B cell (primary cell): Measurements from ENCODE around the gene ETDB. TPM values are rescaled to one million over a fixed set of nuclear protein-coding genes. Genes with fewer than 3 reads are reported as not detected.
A peak's percentile ranks its signal among the peaks of the same experiment; 100 is the strongest.

Source experiments
- ATAC-seq: fragments of 200-7000 bp; cut with Tn5 transposase; one replicate; pipeline ENCODE4 v1.10.0; 2021; ENCODE audit warnings: low read depth, mild to moderate bottlenecking, moderate number of reproducible peaks, moderate library complexity
- CTCF ChIA-PET: fragments of 350-600 bp; sonication (Branson Sonifier 250); formaldehyde crosslinking; loops from one replicate; lab custom pipeline; 2021; ENCODE audit warnings: antibody characterized with exemption, inconsistent platforms; lab: Charles Lee
- POLR2A ChIA-PET: fragments of 350-600 bp; sonication (Branson Sonifier 250); formaldehyde crosslinking; loops from one replicate; lab custom pipeline; 2021; ENCODE audit warnings: antibody characterized with exemption; lab: Charles Lee
- DNase-seq: peaks from one replicate; pipeline ENCODE4 v3.0.0; 2013
- H2AFZ ChIP-seq: 2 replicates; pipeline ENCODE4 v1.6.1; 2012; ENCODE audit warnings: mild to moderate bottlenecking, low read depth, low read length; ENCODE audit not compliant: insufficient read depth, poor library complexity, severe bottlenecking
- H3K27ac ChIP-seq, 2 donors: 1 replicate in 1 of 2; 2 replicates in 1 of 2; pipeline ENCODE4 v1.5.1; 2012 to 2013; ENCODE audit warnings: low read length in 2 of 2, mild to moderate bottlenecking in 2 of 2, moderate library complexity in 1 of 2
- H3K27me3 ChIP-seq, 4 experiments: fragments of 200-600 bp in 1 of 4; sonication (generic) in 1 of 4; replicated peaks in 1 of 4; 1 replicate in 2 of 4; 2 replicates in 2 of 4; pipeline versions ENCODE4 v1.6.1 to v1.7.0; 2013 to 2016; ENCODE audit warnings: low read length in 3 of 4, mild to moderate bottlenecking in 2 of 4, mixed read lengths in 1 of 4, moderate library complexity in 1 of 4; ENCODE audit not compliant: insufficient read depth in 4 of 4, control insufficient read depth in 3 of 4; ENCODE audit errors: control extremely low read depth in 1 of 4
- H3K36me3 ChIP-seq, 2 experiments: replicated peaks in 1 of 2; 1 replicate in 1 of 2; 2 replicates in 1 of 2; pipeline versions ENCODE4 v1.6.1 to v1.7.1; 2013; ENCODE audit warnings: low read length in 1 of 2; ENCODE audit not compliant: insufficient read depth in 2 of 2, control insufficient read depth in 1 of 2; ENCODE audit errors: control extremely low read depth in 1 of 2, extremely low read depth in 1 of 2
- H3K4me1 ChIP-seq, 2 donors: fragments of 200-600 bp in 1 of 2; sonication (generic) in 1 of 2; 1 replicate in 1 of 2; 2 replicates in 1 of 2; pipeline versions ENCODE4 v1.5.1 to v1.6.1; 2013 to 2017; ENCODE audit warnings: low read length in 2 of 2; ENCODE audit not compliant: control insufficient read depth in 2 of 2, insufficient read depth in 2 of 2
- H3K4me2 ChIP-seq: replicated peaks from 2 replicates; pipeline ENCODE3; 2012; ENCODE audit warnings: mild to moderate bottlenecking, low read depth, low read length; ENCODE audit not compliant: poor library complexity, severe bottlenecking
- H3K4me3 ChIP-seq, 5 experiments: fragments of 200-600 bp in 1 of 5; sonication (generic) in 1 of 5; 1 replicate in 3 of 5; 2 replicates in 2 of 5; pipeline versions ENCODE4 v1.5.1 to v1.7.0; 2011 to 2016; ENCODE audit warnings: low read length in 4 of 5, mild to moderate bottlenecking in 4 of 5, low read depth in 2 of 5, control low read depth in 1 of 5, moderate library complexity in 1 of 5; ENCODE audit not compliant: insufficient read depth in 1 of 5; ENCODE audit errors: control extremely low read depth in 1 of 5, extremely low read depth in 1 of 5
- H3K79me2 ChIP-seq: fragments of 200-600 bp; sonication (generic); one replicate; pipeline ENCODE4 v1.6.0; 2016; ENCODE audit warnings: low read length; ENCODE audit not compliant: control insufficient read depth, insufficient read depth
- H3K9ac ChIP-seq: fragments of 200-600 bp; sonication (generic); 2 replicates; pipeline ENCODE4 v1.6.1; 2017; ENCODE audit warnings: mild to moderate bottlenecking, low read length, moderate library complexity
- H3K9me3 ChIP-seq, 3 donors: one replicate each; pipeline versions ENCODE4 v1.6.1 to v1.7.1; 2013; ENCODE audit warnings: low read length in 2 of 3; ENCODE audit not compliant: control insufficient read depth in 2 of 3, insufficient read depth in 1 of 3; ENCODE audit errors: control extremely low read depth in 1 of 3
- H4K20me1 ChIP-seq: 2 replicates; pipeline ENCODE4 v1.6.0; 2012; ENCODE audit warnings: mild to moderate bottlenecking, low read length; ENCODE audit not compliant: insufficient read depth, control insufficient read depth, poor library complexity, severe bottlenecking
- H3K27ac Mint-ChIP-seq: one replicate; pipeline ENCODE4 v1.8.0; 2021; ENCODE audit warnings: mixed read lengths
- H3K27me3 Mint-ChIP-seq: one replicate; pipeline ENCODE4 v1.8.0; 2021; ENCODE audit warnings: mixed read lengths
- H3K4me1 Mint-ChIP-seq: one replicate; pipeline ENCODE4 v1.8.0; 2021; ENCODE audit warnings: mixed read lengths
- H3K4me3 Mint-ChIP-seq: one replicate; pipeline ENCODE4 v1.8.0; 2021; ENCODE audit warnings: mixed read lengths
- H3K9me3 Mint-ChIP-seq: one replicate; pipeline ENCODE4 v1.8.0; 2022; ENCODE audit warnings: mixed read lengths; ENCODE audit not compliant: insufficient read depth
- CTCF ChIP-seq: fragments of 200-600 bp; IDR thresholded peaks from one replicate; pipeline ENCODE4 v1.8.0; 2022; ENCODE audit warnings: antibody characterized with exemption, mild to moderate bottlenecking
- EZH2 ChIP-seq: IDR thresholded peaks from 2 replicates; pipeline ENCODE4 v1.6.1; 2012; ENCODE audit warnings: borderline replicate concordance, low read depth, mild to moderate bottlenecking, moderate library complexity, low read length; ENCODE audit not compliant: insufficient read depth, poor library complexity, severe bottlenecking
- WGBS: methylation state at CpG from one replicate; pipeline ENCODE4 v1.1.5; 2013; ENCODE audit warnings: missing lambda C conversion rate; ENCODE audit not compliant: insufficient coverage; 5-methylcytosine and 5-hydroxymethylcytosine counted together
- intact Hi-C: fragments of 100-400 bp; cut with micrococcal nuclease; formaldehyde crosslinking; loops from one replicate; pipeline ENCODE4 v1.10.0; 2022
- polyA plus RNA-seq: library from polyadenylated mRNA; depleted of rRNA; stranded (reverse); fragments of >200 nt; gene quantifications from 2 replicates; pipeline ENCODE4 v1.2.3, GENCODE V29; 2012
- total RNA-seq, 2 donors: library from RNA; stranded (reverse); fragments of 120-200 nt in 1 of 2; gene quantifications; 1 replicate in 1 of 2; 2 replicates in 1 of 2; pipeline versions ENCODE4 v1.2.3 to v1.2.4, GENCODE V29; 2013 to 2022

The ETDB gene
- total and polyA plus RNA-seq, 2 donors (not counting 1 experiment from before 2014, with no cell fraction given) = not detected

DNA sequence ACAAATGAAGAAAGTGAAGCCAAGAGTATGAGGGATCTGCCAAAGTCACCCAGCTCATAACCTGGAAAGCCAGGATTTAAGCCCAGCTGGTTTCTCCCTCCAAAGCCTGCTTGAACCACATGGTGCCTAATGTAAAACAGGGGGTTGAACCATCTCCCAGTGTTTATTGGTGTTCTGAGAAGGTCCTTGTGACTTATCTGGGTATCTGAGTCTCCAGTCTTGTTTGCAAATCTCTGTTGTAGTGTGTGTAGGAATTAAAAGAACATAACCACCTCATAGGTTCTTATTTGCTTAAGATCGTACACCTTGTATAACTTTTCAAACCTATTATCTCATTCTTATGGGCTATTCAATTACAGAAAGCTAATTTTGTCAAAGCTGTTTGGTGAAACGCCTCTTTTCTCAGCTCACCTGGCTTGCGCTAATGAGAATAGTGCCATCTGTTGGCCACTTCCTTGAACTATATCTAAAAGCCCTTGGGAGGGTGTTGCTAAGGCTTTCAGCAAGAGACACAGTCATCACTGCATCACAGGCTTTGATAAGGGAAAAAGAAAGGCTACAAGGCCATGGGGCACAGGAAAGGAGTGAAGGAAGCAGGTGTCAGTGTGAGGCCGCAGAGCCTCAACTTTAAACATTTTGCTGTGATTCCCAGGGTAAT is 34.0 kb downstream of the ETDB start:
- Mint-ChIP-seq H3K27ac (no peak overlapping the region), H3K4me1 (peaks cover 3% of the 10 kb centered on the region), H3K9me3 (no peaks in the 10 kb centered on the region), H3K27me3 (no peaks in the 10 kb centered on the region), H3K4me3 (no peak overlapping the region)
- Histone ChIP-seq H4K20me1 (no peaks in the 10 kb centered on the region), H3K36me3 (no peaks in the 10 kb centered on the region), H3K79me2 (no peaks in the 10 kb centered on the region), H3K9ac (no peak overlapping the region), H2AFZ (no peak overlapping the region), H3K4me1 (no peaks in the 10 kb centered on the region), H3K9me3 (no peaks in the 10 kb centered on the region), H3K27ac (no peak overlapping the region), H3K4me3 (no peak overlapping the region), H3K4me2 (no peak overlapping the region), H3K27me3 (no peaks in the 10 kb centered on the region)
- TF ChIP-seq CTCF = peak; percentile 65
- TF ChIP-seq EZH2 = no peak
- POLR2A ChIA-PET = no interaction called here
- DNase-seq = peak; percentile 74
- intact Hi-C loops = loop anchor here (1.0 kb wide), 1 partner anchor 121 kb away; no protein-coding TSS in a partner anchor
- CTCF ChIA-PET = interaction anchor here (0.8 to 1.8 kb wide), 9 partner anchors 9 to 123 kb away, joined by 3 to 14 read pairs (median 5); partner anchors contain the start of gene RTL8A
- ATAC-seq = peak; percentile 90
- WGBS = no CpG with 5 or more reads among the region's 4 CpGs

DNA sequence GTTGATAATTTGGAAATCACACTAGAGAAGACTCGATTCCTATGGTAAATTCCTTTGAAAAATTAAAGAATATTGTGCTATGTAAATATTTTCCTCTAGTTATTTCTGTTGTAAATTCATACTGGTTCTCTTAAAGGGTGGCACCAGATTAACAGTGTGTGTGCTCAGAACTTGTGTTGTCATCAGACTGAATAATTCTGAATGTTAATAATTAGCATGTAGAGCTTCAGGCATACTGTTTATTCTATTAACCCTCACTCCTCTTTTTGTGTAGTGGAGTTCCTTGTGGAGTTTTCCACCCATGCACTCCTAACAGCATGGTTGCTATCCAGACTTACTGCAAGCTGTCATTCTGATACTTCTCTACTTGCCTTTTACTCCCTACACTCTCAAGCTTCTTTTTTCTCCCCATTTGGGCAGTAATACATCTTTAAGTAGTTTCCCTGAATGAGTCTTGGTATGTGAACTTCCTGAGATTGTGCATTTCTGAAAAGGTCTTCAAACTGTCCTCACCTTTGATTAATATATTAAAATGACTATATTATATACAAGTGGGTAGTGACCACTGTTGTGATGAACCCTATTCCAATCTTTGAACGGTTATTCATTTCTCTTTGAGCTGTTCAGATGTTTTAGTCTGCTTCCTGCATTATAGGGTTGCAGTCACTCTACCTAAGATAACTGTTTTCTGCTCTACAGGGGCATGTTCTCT is 38.5 kb downstream of the ETDB start:
- no CpG with 5 or more reads among the region's 2 CpGs for WGBS

More for the DNA sequence above, 38.5 kb downstream of the ETDB start:
- H3K27me3 Mint-ChIP-seq = peaks cover 3% of the 10 kb centered on the region
- H3K36me3 ChIP-seq = no peaks in the 10 kb centered on the region
- no peak overlapping the region for H3K4me2 ChIP-seq
- H3K9me3 Mint-ChIP-seq = no peaks in the 10 kb centered on the region
- no peaks in the 10 kb centered on the region for H3K9me3 ChIP-seq
- H3K79me2 ChIP-seq = no peaks in the 10 kb centered on the region
- no peak overlapping the region for H3K27ac ChIP-seq
- ATAC-seq = no peak
- TF ChIP-seq CTCF = no peak
- H3K27me3 ChIP-seq = peaks cover 0 to 6% (median 0%) of the 10 kb centered on the region in 4 experiments
- CTCF ChIA-PET = interaction anchor here (0.6 kb wide), 1 partner anchor 870 kb away, joined by 3 read pairs; no protein-coding TSS in a partner anchor
- intact Hi-C loops = no loop called here
- H3K27ac Mint-ChIP-seq = no peak overlapping the region
- H2AFZ ChIP-seq = no peak overlapping the region
- no peak overlapping the region for H3K4me3 ChIP-seq
- H3K4me3 Mint-ChIP-seq = no peak overlapping the region
- POLR2A ChIA-PET = no interaction called here
- H3K4me1 Mint-ChIP-seq = peaks cover 3% of the 10 kb centered on the region
- no peak for DNase-seq
- no peaks in the 10 kb centered on the region for H4K20me1 ChIP-seq
- no peaks in the 10 kb centered on the region for H3K4me1 ChIP-seq
- no peak overlapping the region for H3K9ac ChIP-seq
